ENCODE measurements around the gene TCF7L1.

Gene TCF7L1

GRCh38 chr2:85230679-85231467, 97.7 kb downstream of the TCF7L1 start:
- DNase-seq (ENCODE audit: low read depth), result no peak

DNA sequence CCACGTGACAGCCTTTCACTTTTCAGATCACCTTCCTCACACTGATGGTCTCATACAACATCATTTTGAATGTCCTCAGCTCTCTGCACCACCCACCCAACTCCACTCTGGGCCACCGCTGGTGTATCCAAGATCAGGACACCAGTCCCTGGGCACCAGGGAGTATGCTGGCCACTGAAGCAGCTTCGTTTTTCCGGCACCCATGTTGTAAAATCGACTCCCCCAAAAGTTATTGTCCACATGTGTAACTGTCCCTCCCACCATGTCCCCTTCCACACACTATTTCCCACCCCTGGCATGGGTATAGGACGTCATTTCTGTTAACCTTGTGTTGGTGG, 98.2 kb downstream of the TCF7L1 start:
- DNase-seq (ENCODE audit: low read depth), result no peak

DNA sequence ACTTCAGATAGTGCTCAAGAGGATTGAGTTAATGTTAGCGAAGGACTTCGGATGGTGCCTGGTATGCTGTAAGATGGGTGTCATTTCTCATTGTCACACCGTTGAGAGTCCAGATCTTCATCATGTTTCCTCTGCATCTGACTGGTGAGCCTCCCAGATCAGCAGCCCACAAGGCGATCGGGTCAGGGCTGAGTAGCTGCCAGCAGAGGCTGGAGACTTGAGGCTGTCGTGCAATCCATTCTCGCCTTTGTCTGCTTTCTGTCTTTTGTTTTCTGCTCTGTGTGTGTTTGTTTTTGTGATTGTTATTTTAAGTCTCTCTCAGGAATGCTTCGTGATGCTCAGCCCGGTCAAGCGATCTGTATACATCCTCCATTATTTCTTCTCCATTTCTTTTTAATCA, 98.8 kb downstream of the TCF7L1 start:
- DNase-seq (ENCODE audit: low read depth), result no peak

DNA sequence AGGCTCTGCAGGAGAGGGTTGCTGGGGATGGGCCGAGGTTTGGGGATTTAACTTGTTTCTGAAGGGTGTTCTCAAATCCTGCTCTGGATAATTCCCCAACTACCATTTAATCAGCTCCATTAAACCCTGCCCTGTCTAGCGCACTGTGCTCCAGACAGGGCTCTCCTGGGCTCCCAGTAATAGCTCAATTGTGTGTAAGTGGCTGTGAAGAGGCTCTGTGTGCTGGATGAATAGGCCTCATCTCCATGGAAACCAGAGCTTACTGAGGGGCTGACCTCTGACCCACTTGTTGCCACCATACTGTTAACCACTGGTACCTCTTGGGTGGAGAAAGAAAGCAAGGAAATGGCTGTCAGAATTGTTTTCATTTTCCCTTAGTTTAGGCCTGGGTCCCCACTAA, 101.7 kb downstream of the TCF7L1 start:
- no peak for DNase-seq (ENCODE audit: low read depth)

DNA sequence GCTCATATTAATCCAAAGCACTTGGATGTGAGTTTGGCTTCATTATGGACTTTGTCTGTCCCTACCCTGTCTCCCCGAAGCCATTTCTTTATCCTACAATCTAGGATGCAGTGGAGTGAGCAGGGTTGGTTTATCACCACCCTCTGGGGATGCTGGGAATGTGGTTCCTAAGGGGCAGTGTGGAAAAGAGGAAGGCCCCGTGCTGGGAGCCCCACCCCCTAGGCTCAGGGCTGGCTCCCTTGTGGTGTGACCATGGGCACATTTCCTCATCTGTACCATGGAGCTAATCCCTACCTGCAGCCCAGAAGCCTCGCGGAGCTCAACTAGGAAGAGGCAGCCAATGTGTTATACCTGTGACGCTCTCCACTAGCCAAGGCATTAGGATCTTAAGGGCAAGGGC, 102.1 kb downstream of the TCF7L1 start:
- DNase-seq (ENCODE audit: low read depth), result no peak

DNA sequence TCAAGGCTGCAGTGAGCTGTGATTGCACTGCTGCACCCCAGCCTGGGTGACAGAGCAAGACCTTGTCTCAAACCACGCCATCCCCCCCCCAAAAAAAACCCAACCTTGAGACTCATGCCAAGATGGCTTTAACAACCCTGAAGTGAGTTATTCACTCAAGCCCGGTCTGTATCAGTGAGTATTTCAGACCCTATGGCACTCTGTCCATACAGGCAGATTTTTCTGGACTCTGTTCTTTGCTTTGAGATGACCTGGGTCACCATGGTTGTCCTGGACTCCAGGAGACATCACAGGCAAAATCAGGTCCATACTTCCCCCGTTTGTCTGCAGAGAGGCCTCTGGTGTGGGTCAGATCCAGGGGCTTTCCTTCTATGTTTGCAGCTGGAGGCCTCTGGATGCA, 102.9 kb downstream of the TCF7L1 start:
- no peak for DNase-seq (ENCODE audit: low read depth)

DNA sequence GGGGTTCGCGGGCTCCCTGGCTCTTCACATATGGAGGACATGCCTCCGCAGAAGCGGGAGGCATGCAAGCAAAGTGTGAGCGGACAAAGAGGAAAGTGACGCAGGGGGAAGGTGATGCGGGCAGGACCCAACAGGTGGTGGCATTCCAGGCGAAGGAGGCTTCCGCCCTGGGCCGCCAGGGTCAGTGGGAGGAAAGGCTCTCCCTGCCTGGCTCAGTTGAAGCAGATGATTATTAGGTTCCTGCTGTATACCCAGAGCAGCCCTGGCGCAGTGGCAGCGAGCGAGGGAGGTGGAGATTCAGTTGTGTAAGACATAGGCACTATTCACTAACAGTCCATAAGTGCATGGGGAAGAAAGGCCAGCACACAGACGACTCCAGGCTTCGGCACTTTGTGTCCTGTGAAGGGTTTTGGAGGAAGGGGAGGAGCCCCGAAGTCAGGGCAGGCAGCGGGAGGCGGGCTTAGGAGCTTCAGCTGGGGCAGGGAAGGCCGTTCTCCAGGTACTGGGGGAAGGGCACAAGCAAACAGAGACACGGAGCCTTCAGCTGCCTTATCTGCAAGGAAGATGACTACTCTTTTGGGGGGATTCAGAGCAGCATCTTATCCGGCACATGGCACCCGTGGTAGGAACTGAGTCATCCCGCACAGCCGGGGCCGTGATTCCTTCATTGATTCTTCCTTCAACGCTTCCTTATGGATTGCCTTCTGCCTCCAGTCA, 104.8 kb downstream of the TCF7L1 start:
- no peak for DNase-seq (ENCODE audit: low read depth)

DNA sequence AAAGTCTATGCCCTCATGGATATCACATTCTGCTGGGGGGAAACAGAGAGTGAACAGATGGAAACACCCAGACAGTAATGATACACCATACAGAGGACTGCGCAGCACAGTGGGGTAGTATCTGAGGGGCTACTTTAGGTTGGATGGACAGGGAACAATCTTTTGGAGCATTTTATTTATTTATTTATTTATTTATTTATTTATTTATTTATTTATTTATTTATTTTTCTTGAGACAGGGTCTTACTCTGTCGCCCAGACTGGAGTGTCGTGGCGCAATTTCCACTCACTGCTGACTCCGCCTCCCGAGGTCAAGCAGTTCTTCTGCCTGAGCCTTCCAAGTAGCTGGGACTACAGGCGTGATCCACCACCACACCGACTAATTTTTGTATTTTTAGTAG, 105.4 kb downstream of the TCF7L1 start:
- DNase-seq (ENCODE audit: low read depth), result no peak

DNA sequence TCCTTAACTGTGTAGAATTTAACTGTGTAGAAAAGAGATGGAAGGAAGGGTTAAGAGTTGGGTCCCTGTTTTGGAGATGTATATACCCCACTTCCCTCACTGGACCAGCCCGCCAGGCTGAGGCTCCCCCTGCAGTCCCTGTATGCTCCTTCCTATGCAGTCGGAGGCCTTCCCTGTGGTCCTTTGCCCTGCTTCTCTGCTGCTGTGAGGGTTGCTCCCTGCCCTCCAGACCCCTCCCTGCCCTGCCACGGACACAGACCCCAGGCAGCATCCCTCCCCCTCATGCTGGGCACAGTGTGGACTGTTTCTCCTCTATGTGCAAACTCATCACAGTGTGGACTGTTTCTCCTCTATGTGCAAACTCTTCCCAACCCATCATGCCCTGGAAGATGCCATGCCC, 105.9 kb downstream of the TCF7L1 start:
- DNase-seq (ENCODE audit: low read depth), result no peak

DNA sequence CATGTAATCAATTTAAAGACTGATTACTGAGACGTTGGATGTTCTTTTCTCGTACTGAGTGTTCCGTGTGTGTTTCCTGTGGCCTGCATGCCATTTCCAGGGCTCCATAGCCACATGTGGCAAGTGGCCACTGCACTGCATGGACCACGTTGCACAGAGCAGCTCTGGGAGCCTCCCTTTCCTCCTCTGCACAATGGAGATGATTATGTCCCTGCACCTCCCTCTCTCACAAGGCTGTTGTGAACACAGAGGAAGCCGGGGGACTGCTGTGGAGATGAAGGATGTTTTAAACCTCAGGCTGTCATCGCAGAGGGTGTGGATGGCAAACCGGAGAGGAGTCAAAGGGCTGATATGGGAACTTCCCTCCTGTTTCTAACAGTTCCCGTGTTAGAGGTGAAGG, 106.9 kb downstream of the TCF7L1 start:
- no peak for DNase-seq (ENCODE audit: low read depth)

DNA sequence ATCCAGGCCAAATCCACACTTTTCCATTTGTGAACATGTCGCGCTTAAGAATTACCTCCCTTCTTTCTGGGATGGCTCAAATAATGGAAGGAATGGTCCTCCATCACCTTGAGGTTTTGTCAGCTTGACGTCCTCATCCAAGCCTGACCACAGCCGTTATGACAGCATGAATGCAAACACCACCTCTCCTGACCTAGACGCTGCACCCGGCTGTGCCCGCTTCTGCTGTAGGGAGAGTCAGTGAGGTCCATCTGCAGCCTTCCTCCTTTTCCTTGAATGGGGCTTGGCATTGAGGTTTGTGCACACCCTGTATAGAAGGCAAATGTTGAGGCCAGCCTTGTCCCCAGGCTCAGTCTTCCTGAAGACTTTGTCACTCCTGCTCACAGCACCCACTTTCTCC, 109.1 kb downstream of the TCF7L1 start:
- no peak for DNase-seq (ENCODE audit: low read depth)

DNA sequence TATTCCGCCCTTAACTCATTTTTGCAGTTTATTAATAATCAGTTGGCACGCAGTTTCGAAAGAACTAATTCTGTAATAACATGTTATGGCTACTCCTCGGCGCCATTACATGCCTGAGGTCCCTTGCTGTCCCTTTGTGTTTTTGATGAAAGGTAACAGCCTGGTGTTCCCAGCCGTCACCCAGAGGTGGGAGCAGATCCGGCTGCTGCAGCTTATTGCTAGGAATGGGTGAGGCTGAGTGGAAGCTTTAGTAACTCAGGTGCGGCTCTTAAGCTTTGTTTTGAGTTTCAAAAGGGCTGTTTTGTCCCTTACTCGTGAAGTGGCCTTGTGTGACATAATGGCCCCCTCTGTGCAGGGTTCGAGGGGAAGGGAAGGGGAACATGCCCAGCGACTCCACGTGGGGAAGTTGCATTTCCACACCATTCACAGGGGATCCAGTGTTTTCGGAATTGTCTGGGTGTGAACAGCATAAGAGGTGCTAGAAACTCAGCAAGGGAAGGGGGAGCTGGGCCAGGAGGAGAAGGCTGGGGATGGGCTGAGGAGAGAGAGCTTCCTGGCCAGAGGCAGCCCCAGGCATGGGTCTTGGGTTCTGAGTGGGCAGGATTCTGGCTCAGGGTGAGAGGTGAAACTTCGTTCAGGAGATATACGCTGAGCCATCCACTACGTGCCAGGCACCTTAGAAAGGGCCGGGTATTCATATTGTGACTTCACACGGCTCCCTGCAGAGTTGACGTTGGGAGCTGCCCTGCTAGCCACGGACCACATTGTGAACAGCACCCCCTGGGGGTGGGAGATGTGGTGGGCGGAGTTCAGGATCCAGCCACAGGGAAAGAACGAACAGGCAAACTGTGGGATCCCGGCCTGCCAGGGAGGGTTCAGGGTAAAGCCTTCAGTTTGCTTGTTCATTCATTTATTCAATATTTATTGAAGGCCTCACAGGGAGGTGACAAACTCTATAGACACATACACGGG, 110.2 kb downstream of the TCF7L1 start:
- no peak for DNase-seq (ENCODE audit: low read depth)

DNA sequence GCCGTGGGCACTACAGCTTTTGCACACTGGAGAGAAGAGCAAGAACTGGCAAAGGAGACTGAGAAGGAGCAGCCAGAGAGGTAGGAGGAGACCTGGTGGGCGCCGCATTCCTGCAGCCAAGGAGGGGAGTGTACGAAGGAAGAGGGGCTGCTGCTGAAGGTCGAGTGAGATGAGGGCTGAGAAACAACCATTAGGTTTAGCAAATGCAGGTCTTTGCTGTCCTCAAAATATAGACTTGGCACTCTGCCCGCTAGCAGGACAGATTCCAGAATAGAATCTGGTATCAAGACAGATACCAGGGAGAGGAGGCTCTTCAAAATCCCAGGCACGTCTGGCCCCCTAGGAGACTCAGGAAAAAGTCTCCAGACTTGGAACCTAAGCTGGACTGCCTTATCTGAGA, 111.6 kb downstream of the TCF7L1 start:
- DNase-seq (ENCODE audit: low read depth), result no peak

DNA sequence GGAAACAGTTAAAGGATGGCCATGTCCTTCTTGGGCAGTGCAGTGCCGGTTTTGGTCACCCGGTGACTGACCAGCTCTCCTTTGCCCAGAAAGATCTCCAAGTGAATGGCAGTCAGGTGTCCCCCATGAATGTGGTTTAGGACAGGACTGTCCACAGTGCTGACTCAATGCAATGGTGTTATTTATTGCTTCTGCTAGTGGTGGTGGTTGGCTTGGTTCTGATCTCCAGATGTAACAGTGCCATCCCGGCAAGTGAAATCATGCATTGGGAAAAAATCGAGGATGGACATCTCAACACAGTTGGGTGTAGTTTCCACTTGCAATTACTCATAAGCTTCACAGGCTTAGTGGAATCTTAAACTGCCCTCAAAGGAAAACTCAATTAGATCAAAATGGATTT, 112.7 kb downstream of the TCF7L1 start:
- no peak for DNase-seq (ENCODE audit: low read depth)

GRCh38 chr2:85246348-85246747, 113.2 kb downstream of the TCF7L1 start:
- no peak for DNase-seq (ENCODE audit: low read depth)

GRCh38 chr2:85247610-85248009, 114.4 kb downstream of the TCF7L1 start:
- DNase-seq (ENCODE audit: low read depth), result no peak

GRCh38 chr2:85248773-85249509, 115.7 kb downstream of the TCF7L1 start:
- DNase-seq (ENCODE audit: low read depth), result no peak

DNA sequence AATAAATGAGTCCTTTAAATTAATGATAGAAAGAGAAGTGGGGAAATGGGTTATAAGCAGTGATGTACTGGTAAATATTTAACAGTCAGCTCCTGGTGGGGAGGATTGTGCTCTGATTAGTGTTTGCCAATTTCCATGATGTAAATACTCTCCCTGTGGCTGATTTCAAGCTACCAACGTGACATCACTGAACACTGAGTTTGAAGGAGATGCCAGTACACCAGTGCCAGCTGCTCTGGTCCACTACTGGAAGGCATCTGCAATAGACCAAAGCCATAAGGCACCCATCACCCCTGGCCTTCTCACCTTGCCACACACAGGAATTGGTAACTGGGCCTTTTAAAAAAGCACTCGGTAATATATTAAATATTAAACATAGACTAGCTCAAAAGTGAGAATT, 116.9 kb downstream of the TCF7L1 start:
- no peak for DNase-seq (ENCODE audit: low read depth)

DNA sequence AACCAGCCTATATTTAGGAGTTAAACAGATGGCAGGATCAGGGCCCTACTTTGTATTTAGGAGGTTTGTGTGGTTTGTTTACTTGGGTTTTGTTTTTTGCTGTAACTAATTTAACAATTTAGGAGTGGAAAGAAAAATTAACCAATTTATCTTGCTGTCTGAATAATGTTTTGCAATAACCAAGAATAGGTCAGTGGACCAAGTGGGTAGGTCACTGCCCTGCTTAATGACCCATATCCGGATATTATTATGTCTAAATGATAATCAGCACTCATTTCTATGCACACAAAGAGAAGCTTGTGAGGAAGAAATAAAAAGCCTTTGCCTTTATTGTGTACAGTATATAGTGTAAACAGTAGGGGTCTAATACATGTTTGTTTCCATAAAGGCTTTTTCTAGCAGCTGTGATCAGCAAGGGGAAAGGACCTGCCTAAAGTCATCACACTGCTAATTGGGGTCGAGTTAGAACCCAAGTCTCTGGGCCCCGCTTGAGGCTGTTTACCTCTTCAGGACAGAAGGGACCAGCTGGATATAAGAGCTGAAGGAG, 118.0 kb downstream of the TCF7L1 start:
- DNase-seq (ENCODE audit: low read depth), result no peak

- DNase-seq (ENCODE audit: low read depth), result no peak
These were observed 120.7 kb downstream of the TCF7L1 start for GRCh38 chr2:85253890-85254289.

DNA sequence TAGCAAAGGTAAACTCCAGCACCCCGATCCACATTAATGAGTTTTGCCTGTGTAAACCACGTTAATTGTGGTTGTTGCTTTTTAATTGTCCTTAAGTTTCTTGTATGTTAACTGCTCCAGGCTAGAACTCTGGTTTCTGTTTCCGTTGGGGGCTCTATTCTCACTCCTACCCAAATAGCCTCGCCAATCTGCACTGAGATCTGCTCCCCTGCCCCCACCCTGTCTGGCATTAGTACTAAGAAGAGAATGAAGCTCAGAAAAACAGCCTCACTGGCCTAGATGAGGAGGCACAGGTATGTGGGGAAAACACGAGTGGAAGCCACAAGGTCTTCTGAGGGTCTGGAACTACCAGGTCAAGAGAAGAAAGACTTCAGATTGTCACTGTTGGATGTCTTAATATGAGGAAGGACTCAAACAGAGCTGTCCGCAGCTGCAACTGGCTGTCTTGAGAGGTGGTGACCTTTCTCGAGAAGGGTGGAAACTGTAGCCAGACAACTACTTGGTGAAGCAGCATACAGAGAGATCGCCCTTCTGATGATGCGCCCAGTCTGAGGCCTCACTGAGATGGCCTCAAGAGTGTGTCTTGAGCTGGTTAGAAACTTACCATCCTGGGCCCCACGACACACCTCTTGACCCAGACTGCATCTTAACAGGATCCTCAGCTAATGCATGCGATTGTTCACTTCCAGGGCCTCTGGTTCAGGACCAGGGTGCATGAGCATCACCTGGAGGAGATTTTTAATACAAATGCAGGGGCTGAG, 121.5 kb downstream of the TCF7L1 start:
- DNase-seq (ENCODE audit: low read depth), result no peak
